HCT116 (cell line): ENCODE measurements around the gene C3orf70. TPM values are rescaled to one million over a fixed set of nuclear protein-coding genes. Genes with fewer than 3 reads are reported as not detected.

Experiments
- ATAC-seq: fragments of 200-7000 bp; cut with Tn5 transposase; 2 replicates; pipeline ENCODE4 v1.9.1; 2020; ENCODE audit warnings: mild to moderate bottlenecking, moderate library complexity
- BruUV-seq: library from RNA; stranded (reverse); fragments of 400-500 nt; replicated peaks from 2 replicates; lab custom pipeline; 2021; lab: Mats Ljungman, UMichigan
- CTCF ChIA-PET: fragments of 300-600 bp; sonication (Branson Sonifier 250); formaldehyde crosslinking; loops from one replicate; lab custom pipeline; 2021; ENCODE audit warnings: antibody characterized with exemption; lab: Charles Lee
- POLR2A ChIA-PET: fragments of 300-600, 350-600 bp; sonication (Branson Sonifier 250); formaldehyde crosslinking; loops from one replicate; lab custom pipeline; 2021; ENCODE audit warnings: antibody characterized with exemption; lab: Charles Lee
- RAD21 ChIA-PET, 2 experiments: fragments of 300-600 bp; sonication (Branson Sonifier 250); formaldehyde crosslinking; loops; one replicate each; lab custom pipeline; 2023; ENCODE audit warnings: low total read pairs in 2 of 2; ENCODE audit not compliant: uncharacterized antibody in 2 of 2, unreplicated experiment in 2 of 2, low non-redundant PET in 1 of 2; lab: Charles Lee
- DNase-seq: peaks from one replicate; pipeline ENCODE4 v3.0.0-alpha.2; 2010; ENCODE audit warnings: low read depth, low spot score
- H2AFZ ChIP-seq: fragments of 200-600 bp; shearing (Covaris generic), sonication (generic); 2 replicates; pipeline ENCODE4 v1.6.1; 2017; ENCODE audit warnings: low read depth, mixed run types, mixed read lengths, antibody characterized with exemption, low read length; ENCODE audit not compliant: poor library complexity, severe bottlenecking
- H3K27ac ChIP-seq: 2 replicates; pipeline ENCODE4 v1.5.1; 2012; ENCODE audit warnings: low read depth, low read length
- H3K27me3 ChIP-seq: fragments of 200-600 bp; sonication (generic); 2 replicates; pipeline ENCODE4 v1.6.1; 2016; ENCODE audit warnings: mixed run types, low read length, mixed read lengths; ENCODE audit not compliant: insufficient read depth
- H3K36me3 ChIP-seq, 2 experiments: fragments of 200-500 bp in 1 of 2; fragments of 200-600 bp in 1 of 2; sonication (Bioruptor generic) in 1 of 2; sonication (generic) in 1 of 2; 2 replicates each; pipeline versions ENCODE4 v1.5.1 to v1.6.1; 2014 to 2016; ENCODE audit warnings: low read length in 2 of 2, inconsistent platforms in 1 of 2, mixed read lengths in 1 of 2, mixed run types in 1 of 2; ENCODE audit not compliant: insufficient read depth in 2 of 2, control insufficient read depth in 1 of 2
- H3K4me1 ChIP-seq, 2 experiments: fragments of 200-600 bp in 1 of 2; sonication (generic) in 1 of 2; 2 replicates each; pipeline versions ENCODE4 v1.5.1 to v1.6.1; 2012 to 2017; ENCODE audit warnings: low read length in 2 of 2, inconsistent platforms in 1 of 2, mild to moderate bottlenecking in 1 of 2, mixed read lengths in 1 of 2, mixed run types in 1 of 2, moderate library complexity in 1 of 2; ENCODE audit not compliant: insufficient read depth in 2 of 2, control insufficient read depth in 1 of 2
- H3K4me2 ChIP-seq: fragments of 200-600 bp; sonication (generic); 2 replicates; pipeline ENCODE4 v1.6.1; 2017; ENCODE audit warnings: mixed run types, low read length, mixed read lengths
- H3K4me3 ChIP-seq, 2 experiments: fragments of 200-600 bp in 1 of 2; sonication (generic) in 1 of 2; replicated peaks in 1 of 2; 2 replicates each; pipeline ENCODE4 v1.5.1; 2011 to 2016; ENCODE audit warnings: low read length in 2 of 2, control low read depth in 1 of 2, low read depth in 1 of 2, mild to moderate bottlenecking in 1 of 2, mixed read lengths in 1 of 2, mixed run types in 1 of 2
- H3K79me2 ChIP-seq: fragments of 200-600 bp; sonication (generic); 2 replicates; pipeline ENCODE4 v1.6.1; 2017; ENCODE audit warnings: mild to moderate bottlenecking, mixed run types, low read length, moderate library complexity, mixed read lengths; ENCODE audit not compliant: insufficient read depth
- H3K9ac ChIP-seq: fragments of 200-600 bp; sonication (generic); 2 replicates; pipeline ENCODE4 v1.6.1; 2016; ENCODE audit warnings: low read length, mixed read lengths
- H3K9me2 ChIP-seq: fragments of 200-600 bp; sonication (generic), shearing (Covaris generic); 2 replicates; pipeline ENCODE4 v1.6.1; 2017; ENCODE audit warnings: mixed run types, mild to moderate bottlenecking, moderate library complexity; ENCODE audit not compliant: insufficient read depth
- H3K9me3 ChIP-seq, 2 experiments: fragments of 200-500 bp in 1 of 2; fragments of 200-600 bp in 1 of 2; sonication (Bioruptor generic) in 1 of 2; sonication (generic) in 1 of 2; 2 replicates each; pipeline ENCODE4 v1.6.1; 2014 to 2017; ENCODE audit warnings: low read length in 2 of 2, mixed read lengths in 2 of 2, inconsistent platforms in 1 of 2, low read depth in 1 of 2, mild to moderate bottlenecking in 1 of 2, mixed run types in 1 of 2, moderate library complexity in 1 of 2; ENCODE audit not compliant: control insufficient read depth in 1 of 2, insufficient read depth in 1 of 2
- H4K20me1 ChIP-seq: fragments of 200-600 bp; sonication (generic), shearing (Covaris generic); 2 replicates; pipeline ENCODE4 v1.6.1; 2017; ENCODE audit warnings: mixed run types, mild to moderate bottlenecking, moderate library complexity; ENCODE audit not compliant: insufficient read depth
- CBX3 ChIP-seq: IDR thresholded peaks from 2 replicates; pipeline ENCODE4 v1.6.1; 2012; ENCODE audit warnings: low read depth
- ELF1 ChIP-seq: IDR thresholded peaks from 2 replicates; pipeline ENCODE4 v1.6.1; 2012; ENCODE audit warnings: low read depth, borderline replicate concordance
- FOSL1 ChIP-seq: IDR thresholded peaks from 2 replicates; pipeline ENCODE4 v1.6.1; 2012; ENCODE audit warnings: low read depth
- JUND ChIP-seq: IDR thresholded peaks from 2 replicates; pipeline ENCODE4 v1.6.1; 2012
- MAX ChIP-seq: IDR thresholded peaks from 2 replicates; pipeline ENCODE4 v1.6.1; 2012
- POLR2A ChIP-seq: IDR thresholded peaks from 2 replicates; pipeline ENCODE4 v1.7.0; 2011; ENCODE audit warnings: borderline replicate concordance; ENCODE audit not compliant: insufficient read depth, insufficient read length; ENCODE audit errors: extremely low read depth
- POLR2AphosphoS5 ChIP-seq: IDR thresholded peaks from 2 replicates; pipeline ENCODE4 v1.6.1; 2011; ENCODE audit warnings: mild to moderate bottlenecking, low read depth, low read length, moderate library complexity
- RAD21 ChIP-seq: IDR thresholded peaks from 2 replicates; pipeline ENCODE4 v1.6.1; 2012; ENCODE audit warnings: low read depth, mild to moderate bottlenecking
- REST ChIP-seq: IDR thresholded peaks from 2 replicates; pipeline ENCODE4 v1.6.1; 2012; ENCODE audit warnings: low read depth
- SIN3A ChIP-seq: IDR thresholded peaks from 2 replicates; pipeline ENCODE4 v1.6.1; 2012; ENCODE audit warnings: low read depth
- TCF7L2 ChIP-seq: IDR thresholded peaks from 2 replicates; pipeline ENCODE4 v1.7.0; 2011; ENCODE audit warnings: borderline replicate concordance, inconsistent platforms; ENCODE audit not compliant: insufficient read depth, insufficient read length; ENCODE audit errors: extremely low read depth
- YY1 ChIP-seq: IDR thresholded peaks from 2 replicates; pipeline ENCODE4 v1.6.1; 2011; ENCODE audit warnings: low read length, low read depth, moderate library complexity, mild to moderate bottlenecking; ENCODE audit not compliant: insufficient replicate concordance; ENCODE audit errors: extremely low read depth
- ZFX ChIP-seq: fragments of 450-650 bp; IDR thresholded peaks from 2 replicates; pipeline ENCODE4 v1.6.1; 2017
- ZNF274 ChIP-seq: fragments of 200-500 bp; sonication (Bioruptor generic); IDR thresholded peaks from 2 replicates; pipeline ENCODE4 v1.6.1; 2014; ENCODE audit warnings: mild to moderate bottlenecking, low read depth, low read length, inconsistent platforms
- intact Hi-C: fragments of 100-400 bp; cut with micrococcal nuclease; formaldehyde crosslinking; loops from 2 replicates; pipeline ENCODE4 v1.10.0; 2022
- total RNA-seq: library from RNA; stranded (reverse); gene quantifications from one replicate; pipeline ENCODE4 v1.2.1, GENCODE V29; 2021; ENCODE audit not compliant: unreplicated experiment
- TF ChIP-seq, protein P1 (sequence below): IDR thresholded peaks from 2 replicates; pipeline ENCODE4 v1.6.1; 2012
- TF ChIP-seq, protein P2 (sequence below): IDR thresholded peaks from 2 replicates; pipeline ENCODE4 v1.6.1; 2011; ENCODE audit warnings: mild to moderate bottlenecking, low read length, moderate library complexity; ENCODE audit not compliant: insufficient replicate concordance; ENCODE audit errors: extremely low read depth

The C3orf70 gene
- total RNA-seq, 1 experiment from 2014 or later, result not detected

- ATAC-seq, result no peak
- Histone ChIP-seq H3K27me3 (peaks cover 23% of the 10 kb centered on the region), H3K9ac (no peak overlapping the region), H3K4me2 (no peak overlapping the region), H3K4me1 (no peaks in the 10 kb centered on the region), H3K9me2 (no peaks in the 10 kb centered on the region), H3K9me3 (no peaks in the 10 kb centered on the region), H2AFZ (no peak overlapping the region), H3K79me2 (no peaks in the 10 kb centered on the region), H3K27ac (no peak overlapping the region), H3K36me3 (no peaks in the 10 kb centered on the region), H4K20me1 (no peaks in the 10 kb centered on the region), H3K4me3 (no peak overlapping the region)
- ChIA-PET POLR2A (no interaction called here), CTCF (no interaction called here), RAD21 (no interaction called here)
- no peak for TF ChIP-seq ZFX
- TF ChIP-seq POLR2A, result no peak
- no peak for TF ChIP-seq ELF1
- TF ChIP-seq, protein P1, sequence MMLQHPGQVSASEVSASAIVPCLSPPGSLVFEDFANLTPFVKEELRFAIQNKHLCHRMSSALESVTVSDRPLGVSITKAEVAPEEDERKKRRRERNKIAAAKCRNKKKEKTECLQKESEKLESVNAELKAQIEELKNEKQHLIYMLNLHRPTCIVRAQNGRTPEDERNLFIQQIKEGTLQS, result no peak
- TF ChIP-seq JUND, result no peak
- TF ChIP-seq CBX3, result no peak
- no peak for TF ChIP-seq ZNF274
- TF ChIP-seq RAD21, result no peak
- no peak for TF ChIP-seq REST
- TF ChIP-seq, protein P2, sequence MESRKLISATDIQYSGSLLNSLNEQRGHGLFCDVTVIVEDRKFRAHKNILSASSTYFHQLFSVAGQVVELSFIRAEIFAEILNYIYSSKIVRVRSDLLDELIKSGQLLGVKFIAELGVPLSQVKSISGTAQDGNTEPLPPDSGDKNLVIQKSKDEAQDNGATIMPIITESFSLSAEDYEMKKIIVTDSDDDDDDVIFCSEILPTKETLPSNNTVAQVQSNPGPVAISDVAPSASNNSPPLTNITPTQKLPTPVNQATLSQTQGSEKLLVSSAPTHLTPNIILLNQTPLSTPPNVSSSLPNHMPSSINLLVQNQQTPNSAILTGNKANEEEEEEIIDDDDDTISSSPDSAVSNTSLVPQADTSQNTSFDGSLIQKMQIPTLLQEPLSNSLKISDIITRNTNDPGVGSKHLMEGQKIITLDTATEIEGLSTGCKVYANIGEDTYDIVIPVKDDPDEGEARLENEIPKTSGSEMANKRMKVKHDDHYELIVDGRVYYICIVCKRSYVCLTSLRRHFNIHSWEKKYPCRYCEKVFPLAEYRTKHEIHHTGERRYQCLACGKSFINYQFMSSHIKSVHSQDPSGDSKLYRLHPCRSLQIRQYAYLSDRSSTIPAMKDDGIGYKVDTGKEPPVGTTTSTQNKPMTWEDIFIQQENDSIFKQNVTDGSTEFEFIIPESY, result no peak
- no peak for TF ChIP-seq FOSL1
- TF ChIP-seq POLR2AphosphoS5, result no peak
- no peak for TF ChIP-seq TCF7L2
- TF ChIP-seq SIN3A, result no peak
- TF ChIP-seq YY1, result no peak
- TF ChIP-seq MAX, result no peak
- no peak for DNase-seq
- intact Hi-C loops, result no loop called here
- BruUV-seq, result no TSS peak
These were observed 2.8 kb upstream of the C3orf70 start for GRCh38 chr3:185155678-185156077.
